GM18867 (cell line): Measurements from ENCODE around the gene UBE2R2.
"Not testable (repeated sequence)": the region's sequence is repeated elsewhere in the genome, so short reads cannot be mapped to it uniquely, and the experiment has no call there.

Experiments
- ATAC-seq: cut with Tn5 transposase; IDR thresholded peaks from one replicate; pipeline ENCODE4 v1.9.1; 2021; ENCODE audit warnings: mild to moderate bottlenecking, moderate library complexity; ENCODE audit not compliant: unreplicated experiment

Gene UBE2R2

DNA sequence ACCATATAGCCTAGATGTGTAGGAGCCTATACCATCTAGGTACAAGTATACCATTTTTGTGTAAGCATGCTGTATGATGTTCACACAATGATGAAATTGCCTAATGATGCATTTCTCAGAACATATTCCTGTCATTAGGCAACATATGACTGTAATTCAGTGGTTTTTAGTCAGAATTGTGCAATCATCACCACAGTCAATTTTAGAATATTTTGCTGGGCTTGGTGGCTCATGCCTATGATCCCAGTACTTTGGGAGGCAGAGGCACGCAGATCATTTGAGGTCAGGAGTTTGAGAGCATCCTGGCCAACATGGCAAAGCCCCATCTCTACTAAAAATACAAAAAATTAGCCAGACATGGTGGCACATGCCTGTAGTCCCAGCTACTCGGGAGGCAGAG, 19.3 kb downstream of the UBE2R2 start:
- not testable (repeated sequence) for ATAC-seq

GRCh38 chr9:33837138-33837537, 20.2 kb downstream of the UBE2R2 start:
- no peak for ATAC-seq

- ATAC-seq: no peak
Observed at GRCh38 chr9:33840381-33840780, 23.4 kb downstream of the UBE2R2 start.

GRCh38 chr9:33843312-33843961, 26.5 kb downstream of the UBE2R2 start:
- no peak for ATAC-seq

DNA sequence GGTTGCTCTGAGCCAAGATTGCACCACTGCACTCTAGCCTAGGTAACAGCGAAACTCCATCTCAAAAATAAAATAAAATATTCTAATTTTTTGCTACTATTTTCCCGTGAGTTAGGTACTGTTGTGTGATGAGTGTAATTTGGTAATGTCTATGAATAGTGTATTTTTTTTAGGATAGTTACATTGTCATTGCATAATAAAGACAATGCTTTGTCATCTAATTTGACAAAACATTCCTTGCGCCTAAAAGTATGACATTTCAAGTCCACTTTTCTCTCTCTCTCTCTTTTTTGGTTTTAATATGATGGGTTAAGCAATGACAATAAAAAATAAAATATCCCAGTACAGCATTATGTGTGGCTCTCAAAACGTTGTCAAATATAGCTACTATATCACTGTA, 29.3 kb downstream of the UBE2R2 start:
- ATAC-seq: no peak

DNA sequence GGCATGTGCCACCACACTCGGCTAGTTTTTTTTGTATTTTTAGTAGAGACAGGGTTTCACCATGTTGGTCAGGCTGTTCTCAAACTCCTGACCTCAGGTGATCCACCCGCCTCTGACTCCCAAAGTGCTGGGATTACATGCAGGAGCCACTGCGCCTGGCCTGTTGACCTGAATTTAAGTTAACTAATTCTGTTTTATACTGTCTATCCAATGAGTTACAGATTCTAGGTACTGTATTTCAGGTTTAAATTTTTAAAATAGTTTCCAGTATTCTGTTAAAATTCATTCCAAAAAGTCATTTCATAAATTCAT, 30.9 kb downstream of the UBE2R2 start:
- not testable (repeated sequence) for ATAC-seq

DNA sequence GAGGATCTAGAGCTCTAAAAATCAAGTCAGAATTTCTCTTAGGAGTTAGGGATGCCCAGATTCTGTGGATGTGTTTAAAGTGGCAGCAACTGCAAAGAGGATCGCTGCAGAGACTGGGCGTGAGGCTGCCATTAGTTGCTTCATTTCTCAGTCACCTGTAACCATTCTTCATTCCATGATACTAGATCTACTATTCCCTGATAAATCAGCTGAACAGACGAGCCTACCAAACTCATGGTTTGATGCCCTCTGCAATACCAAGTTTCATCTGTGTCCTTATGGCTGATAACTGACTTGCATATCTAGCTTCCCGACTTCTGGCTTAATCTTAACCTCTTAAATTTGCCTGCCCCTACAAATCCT, 33.3 kb downstream of the UBE2R2 start:
- ATAC-seq: no peak

DNA sequence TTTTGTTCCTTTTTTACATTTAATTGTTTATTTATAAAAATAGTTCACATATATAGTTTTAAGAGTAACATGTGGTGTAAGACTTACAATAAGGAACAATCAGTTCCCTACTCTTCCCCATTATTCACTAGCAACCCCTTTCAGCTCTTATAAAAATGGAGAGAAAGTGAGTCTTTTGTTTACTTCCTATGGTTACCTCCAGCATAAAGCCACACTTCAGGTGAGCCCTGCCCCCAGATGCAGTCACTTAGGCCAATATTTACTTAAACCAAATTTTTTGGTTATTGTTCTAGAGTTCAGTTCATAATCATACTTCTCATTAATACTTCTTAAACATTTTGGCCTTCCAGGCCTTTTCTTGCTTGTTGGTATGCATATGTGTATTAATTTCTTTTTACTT, 33.7 kb downstream of the UBE2R2 start:
- ATAC-seq: no peak

DNA sequence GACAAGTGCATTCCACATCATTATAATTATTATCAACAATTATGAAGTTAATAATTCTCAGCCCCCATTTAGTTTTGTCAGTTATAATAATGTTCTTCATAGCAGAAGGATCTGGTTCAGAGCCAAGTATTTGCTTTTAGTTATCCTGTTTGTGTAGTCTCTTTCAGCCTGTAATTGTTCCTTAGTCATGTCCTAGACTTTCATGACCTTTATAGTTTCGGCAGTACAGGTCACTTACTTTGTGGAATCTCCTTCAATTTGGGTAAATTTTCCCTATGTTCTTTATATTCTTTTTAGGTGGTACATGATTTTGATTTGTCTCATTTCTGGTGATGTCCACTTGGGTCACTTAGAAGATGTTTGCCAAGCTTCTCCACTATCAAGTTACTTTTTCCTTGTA, 34.3 kb downstream of the UBE2R2 start:
- ATAC-seq: no peak

DNA sequence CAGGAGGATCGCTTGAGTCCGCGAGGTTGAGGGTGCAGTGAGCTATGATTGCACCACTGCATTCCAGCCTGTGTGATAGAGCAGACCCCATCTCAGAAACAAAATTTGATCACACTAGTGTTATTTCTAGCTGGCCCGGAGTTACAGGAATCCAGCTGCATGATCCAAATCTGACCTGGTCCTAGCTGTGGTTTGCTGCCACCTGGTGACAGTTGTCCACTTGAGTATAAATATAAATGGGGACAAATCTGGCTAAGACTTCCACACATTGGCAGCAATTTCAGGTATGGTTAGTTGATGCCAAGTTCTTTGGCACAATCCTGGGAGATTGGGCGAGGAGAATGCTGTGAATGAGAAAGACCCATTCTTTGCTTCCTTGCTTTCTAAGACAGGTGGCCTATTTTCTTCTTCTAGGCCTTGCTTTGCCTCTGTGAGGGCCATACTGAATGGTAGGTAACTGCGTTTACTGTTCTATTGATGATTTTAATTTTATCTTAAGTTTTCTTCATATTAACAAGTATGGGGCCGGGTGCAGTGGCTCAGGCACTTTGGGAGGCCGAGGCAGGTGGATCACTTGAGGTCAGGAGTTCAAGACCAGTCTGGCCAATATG, 35.4 kb downstream of the UBE2R2 start:
- no peak for ATAC-seq

- ATAC-seq: no peak
Observed at GRCh38 chr9:33856247-33856646, 39.3 kb downstream of the UBE2R2 start.

- no peak for ATAC-seq
Observed at GRCh38 chr9:33858423-33858822, 41.5 kb downstream of the UBE2R2 start.

GRCh38 chr9:33860200-33860871, 43.4 kb downstream of the UBE2R2 start:
- no peak for ATAC-seq

GRCh38 chr9:33861917-33862453, 45.0 kb downstream of the UBE2R2 start:
- ATAC-seq: no peak

DNA sequence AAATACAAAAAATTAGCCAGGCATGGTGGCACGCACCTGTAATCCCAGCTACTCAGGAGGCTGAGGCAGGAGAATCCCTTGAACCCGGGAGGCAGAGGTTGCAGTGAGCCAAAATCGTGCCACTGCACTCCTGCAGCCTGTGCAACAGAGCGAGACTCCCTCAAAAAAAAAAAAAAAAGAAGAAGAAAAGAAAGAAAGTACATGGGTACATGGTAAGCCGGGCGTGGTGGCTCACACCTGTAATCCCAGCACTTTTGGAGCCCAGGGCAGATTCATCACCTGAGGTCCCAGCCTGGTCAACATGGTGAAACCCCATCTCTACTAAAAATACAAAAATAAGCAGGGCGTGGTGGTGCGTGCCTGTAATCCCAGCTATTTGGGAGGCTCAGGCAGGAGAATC, 46.1 kb downstream of the UBE2R2 start:
- not testable (repeated sequence) for ATAC-seq

GRCh38 chr9:33867747-33868439, 50.9 kb downstream of the UBE2R2 start:
- no peak for ATAC-seq

DNA sequence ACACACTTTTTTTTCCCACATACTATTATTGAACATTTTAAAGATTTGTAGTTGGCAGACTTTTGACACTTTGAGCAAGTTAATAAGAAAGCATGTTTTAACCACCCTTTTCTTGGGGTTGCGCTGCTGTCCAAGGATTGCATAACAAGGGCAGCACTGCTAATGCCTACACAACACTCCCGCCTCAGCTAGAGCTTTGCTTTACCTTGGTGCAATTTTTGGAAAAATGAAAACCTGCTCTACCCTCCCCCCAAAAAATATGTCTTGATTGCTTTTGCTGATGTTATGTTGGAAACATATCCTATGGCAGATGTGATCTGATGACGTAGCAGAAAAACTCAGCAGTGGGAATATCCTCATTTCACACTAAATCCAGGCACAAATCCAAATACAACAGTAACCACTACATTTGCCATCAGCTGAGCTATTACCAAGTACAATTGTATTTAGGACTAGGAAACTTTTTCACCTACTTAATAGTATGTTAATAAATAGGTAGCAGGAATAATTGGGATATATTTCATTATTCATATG, 51.5 kb downstream of the UBE2R2 start:
- ATAC-seq: no peak

DNA sequence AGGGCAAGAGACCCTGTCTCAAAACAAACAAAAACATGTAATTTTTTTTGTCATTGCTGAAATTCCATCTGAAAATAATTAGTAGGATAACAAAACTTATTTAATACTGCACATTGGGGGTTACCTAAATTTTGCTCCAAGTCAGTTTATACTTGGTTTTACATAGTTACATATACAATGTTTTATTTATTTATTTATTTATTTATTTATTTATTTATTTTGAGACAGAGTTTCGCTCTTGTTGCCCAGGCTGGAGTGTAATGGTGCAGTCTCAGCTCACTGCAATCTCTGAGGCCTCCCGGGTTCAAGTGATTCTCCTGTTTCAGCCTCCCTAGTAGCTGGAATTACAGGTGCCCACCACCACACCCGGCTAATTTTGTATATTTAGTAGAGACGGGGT, 52.3 kb downstream of the UBE2R2 start:
- not testable (repeated sequence) for ATAC-seq

DNA sequence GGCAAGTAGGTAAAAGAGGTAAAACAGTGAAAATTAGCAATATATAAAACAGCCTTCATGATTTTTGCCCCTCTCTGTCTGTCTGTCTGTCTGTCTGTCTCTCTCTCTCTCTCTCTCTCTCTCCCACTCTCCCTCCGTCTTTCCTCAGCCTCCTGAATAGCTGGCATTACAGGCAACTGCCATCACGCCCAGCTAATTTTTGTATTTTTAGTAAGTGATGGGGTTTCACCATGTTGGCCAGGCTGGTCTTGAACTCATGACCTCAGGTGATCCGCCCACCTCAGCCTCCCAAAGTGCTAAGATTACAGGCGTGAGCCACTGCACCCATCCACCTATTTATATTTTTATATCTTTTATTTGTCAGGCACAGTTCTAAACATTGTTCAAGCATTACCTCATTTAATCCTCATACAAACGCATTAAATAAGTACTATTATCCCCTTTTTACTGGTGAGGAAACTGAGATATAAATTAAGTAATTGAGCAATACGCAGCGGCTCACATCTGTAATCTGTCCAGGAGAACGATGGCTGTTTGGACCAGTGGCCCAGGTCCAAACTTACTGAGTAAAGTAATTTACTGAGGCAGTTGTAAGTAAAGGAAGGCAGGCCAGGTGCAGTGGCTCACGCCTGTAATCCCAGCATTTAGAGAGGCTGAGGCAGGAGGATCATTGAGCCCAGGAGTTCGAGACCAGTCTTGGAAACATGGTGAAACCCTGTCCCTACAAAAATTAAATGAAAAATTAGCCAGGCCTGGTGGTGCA, 60.9 kb downstream of the UBE2R2 start:
- no peak for ATAC-seq

GRCh38 chr9:33878691-33879366, 61.9 kb downstream of the UBE2R2 start:
- no peak for ATAC-seq
